Fibroblast of villous mesenchyme (primary cell): ENCODE measurements around the gene ZMYND19. TPM values are rescaled to one million over a fixed set of nuclear protein-coding genes. Genes with fewer than 3 reads are reported as not detected.
"Not testable (repeated sequence)": the region's sequence is repeated elsewhere in the genome, so short reads cannot be mapped to it uniquely, and the experiment has no call there.

Experiments
- DNase-seq: peaks from one replicate; pipeline ENCODE4 v3.0.0-alpha.2; 2010; ENCODE audit warnings: low read depth
- H3K4me3 ChIP-seq: 2 replicates; pipeline ENCODE4 v1.5.1; 2011; ENCODE audit warnings: low read depth, mild to moderate bottlenecking, low read length
- small RNA-seq: library from RNA; depleted of rRNA; stranded (forward); fragments of <200 nt; gene quantifications from one replicate; pipeline ENCODE3, GENCODE V24; 2012
- total RNA-seq: library from RNA; depleted of rRNA; stranded (reverse); fragments of >200 nt; gene quantifications from 2 replicates; pipeline ENCODE4 v1.2.3, GENCODE V29; 2012
- TF ChIP-seq, protein P1 (sequence below): IDR thresholded peaks from 2 replicates; pipeline ENCODE4 v1.5.1; 2012; ENCODE audit warnings: low read depth, mild to moderate bottlenecking, low read length; ENCODE audit not compliant: insufficient read depth

Gene ZMYND19
- total RNA-seq, 1 donor: 18.6 TPM

GRCh38 chr9:137538058-137538457 is 52.3 kb downstream of the ZMYND19 start:
- H3K4me3 ChIP-seq: no peak overlapping the region
- DNase-seq: no peak
- TF ChIP-seq, protein P1, sequence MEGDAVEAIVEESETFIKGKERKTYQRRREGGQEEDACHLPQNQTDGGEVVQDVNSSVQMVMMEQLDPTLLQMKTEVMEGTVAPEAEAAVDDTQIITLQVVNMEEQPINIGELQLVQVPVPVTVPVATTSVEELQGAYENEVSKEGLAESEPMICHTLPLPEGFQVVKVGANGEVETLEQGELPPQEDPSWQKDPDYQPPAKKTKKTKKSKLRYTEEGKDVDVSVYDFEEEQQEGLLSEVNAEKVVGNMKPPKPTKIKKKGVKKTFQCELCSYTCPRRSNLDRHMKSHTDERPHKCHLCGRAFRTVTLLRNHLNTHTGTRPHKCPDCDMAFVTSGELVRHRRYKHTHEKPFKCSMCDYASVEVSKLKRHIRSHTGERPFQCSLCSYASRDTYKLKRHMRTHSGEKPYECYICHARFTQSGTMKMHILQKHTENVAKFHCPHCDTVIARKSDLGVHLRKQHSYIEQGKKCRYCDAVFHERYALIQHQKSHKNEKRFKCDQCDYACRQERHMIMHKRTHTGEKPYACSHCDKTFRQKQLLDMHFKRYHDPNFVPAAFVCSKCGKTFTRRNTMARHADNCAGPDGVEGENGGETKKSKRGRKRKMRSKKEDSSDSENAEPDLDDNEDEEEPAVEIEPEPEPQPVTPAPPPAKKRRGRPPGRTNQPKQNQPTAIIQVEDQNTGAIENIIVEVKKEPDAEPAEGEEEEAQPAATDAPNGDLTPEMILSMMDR: no peak

DNA sequence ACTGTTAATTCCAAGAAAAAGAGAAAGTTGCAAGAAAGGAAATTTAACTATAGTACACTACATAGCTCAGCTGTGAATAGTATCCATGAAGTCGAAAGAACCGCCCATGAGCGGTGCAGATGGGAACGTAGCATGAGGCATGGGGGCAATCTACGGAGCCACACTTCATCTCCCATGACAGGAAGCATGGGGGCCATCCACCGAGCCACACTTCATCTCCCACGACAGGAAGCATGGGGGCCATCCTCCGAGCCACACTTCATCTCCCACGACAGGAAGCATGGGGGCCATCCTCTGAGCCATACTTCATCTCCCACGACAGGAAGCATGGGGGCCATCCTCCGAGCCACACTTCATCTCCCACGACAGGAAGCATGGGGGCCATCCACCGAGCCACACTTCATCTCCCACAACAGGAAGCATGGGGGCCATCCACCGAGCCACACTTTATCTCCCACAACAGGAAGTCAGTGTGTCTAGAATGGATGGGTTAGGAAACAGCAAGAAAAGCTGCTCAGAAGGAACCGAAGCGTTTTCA is 53.6 kb downstream of the ZMYND19 start:
- H3K4me3 ChIP-seq, DNase-seq: not testable (repeated sequence)

DNA sequence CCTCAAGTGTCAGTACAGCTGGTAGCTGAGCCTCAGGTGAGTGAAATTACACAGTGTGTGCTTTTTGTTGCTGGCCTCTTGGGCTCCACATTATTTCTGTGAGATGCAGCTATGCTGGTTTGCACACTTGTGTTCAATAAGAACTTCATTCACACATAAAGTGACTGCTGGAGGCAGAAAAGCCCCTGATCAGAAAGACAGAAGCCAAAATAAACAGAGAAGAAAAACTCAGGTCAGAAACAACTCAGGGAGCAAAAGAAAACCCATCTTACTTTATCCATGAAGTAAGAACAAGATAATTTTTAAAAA is 55.2 kb downstream of the ZMYND19 start:
- TF ChIP-seq, protein P1: no peak
- no peak overlapping the region for H3K4me3 ChIP-seq
- DNase-seq: no peak

DNA sequence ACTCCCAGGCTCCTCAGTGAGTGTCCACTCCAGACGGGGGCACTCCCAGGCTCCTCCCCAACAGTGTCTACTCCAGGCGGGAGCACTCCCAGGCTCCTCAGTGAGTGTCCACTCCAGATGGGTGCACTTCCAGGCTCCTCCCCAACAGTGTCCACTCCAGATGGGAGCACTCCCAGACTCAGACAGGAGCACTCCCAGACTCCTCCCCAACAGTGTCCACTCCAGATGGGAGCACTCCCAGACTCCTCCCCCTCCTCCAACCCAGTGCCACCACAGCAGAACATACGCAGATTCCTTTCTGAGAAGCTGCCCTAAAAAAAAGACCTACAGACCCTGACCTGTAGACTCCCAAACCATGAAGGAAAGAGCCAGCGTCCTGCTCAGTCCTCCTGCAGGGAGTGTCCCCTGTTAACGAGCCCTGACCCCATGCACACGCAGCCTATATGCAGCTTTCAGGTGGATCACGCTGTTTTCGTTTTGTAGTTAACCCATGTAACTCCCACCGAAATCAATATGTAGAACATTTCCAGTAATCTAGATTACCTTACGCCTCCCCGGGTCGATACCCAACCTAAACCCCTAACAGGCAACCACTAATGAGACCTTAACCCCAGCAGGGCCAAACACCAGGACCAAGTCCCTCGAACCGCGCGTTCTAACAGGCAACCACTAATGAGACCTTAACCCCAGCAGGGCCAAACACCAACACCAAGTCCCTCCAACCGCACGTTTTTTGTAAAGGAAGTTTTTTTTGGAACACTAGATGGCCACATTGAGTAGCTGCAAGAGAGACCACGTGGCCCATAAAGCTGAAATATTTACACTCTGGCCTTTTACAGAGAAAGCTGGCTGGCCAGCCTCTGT is 55.8 kb downstream of the ZMYND19 start:
- H3K4me3 ChIP-seq: no peak overlapping the region
- peak; percentile 76 for DNase-seq
- TF ChIP-seq, protein P1: peak; percentile 69

- H3K4me3 ChIP-seq, DNase-seq: not testable (repeated sequence)
Measured at GRCh38 chr9:137532891-137533468, 57.3 kb downstream of the ZMYND19 start.

Small RNAs within 50 kb of the gene (small RNA-seq; reads per million reads assigned to genes)
- gene RF00017: not detected

Other genes with a start within 250 kb of the ZMYND19 start
- gene EXD3, start 167.3 kb downstream of the ZMYND19 start, total RNA-seq: 7.3 and 8.1 TPM in 2 replicates
- 0.32 TPM in 1 of 2 replicates, not detected in the other for gene NOXA1, start 167.1 kb downstream of the ZMYND19 start, total RNA-seq
- gene ENTPD8, start 149.2 kb downstream of the ZMYND19 start, total RNA-seq: under 0.01 TPM in 1 of 2 replicates, not detected in the other
- 22.0 and 22.9 TPM in 2 replicates for gene NSMF, start 131.2 kb downstream of the ZMYND19 start, total RNA-seq
- 0.64 and 1.3 TPM in 2 replicates for gene PNPLA7, start 40.1 kb downstream of the ZMYND19 start, total RNA-seq
- gene MRPL41, start 38.6 kb downstream of the ZMYND19 start, total RNA-seq: 41.5 and 58.0 TPM in 2 replicates
- gene DPH7, start 11.6 kb downstream of the ZMYND19 start, total RNA-seq: 22.0 and 22.5 TPM in 2 replicates
- gene ARRDC1, start 15.2 kb upstream of the ZMYND19 start, total RNA-seq: 12.5 and 15.1 TPM in 2 replicates
- 41.9 and 43.6 TPM in 2 replicates for gene EHMT1, start 28.5 kb upstream of the ZMYND19 start, total RNA-seq